Tibial nerve (tissue), 3 donors: ENCODE results near the gene SUCO.

Experiments
- CTCF ChIP-seq, 5 experiments: fragments of 200-600 bp in 3 of 5; fragments of 450-650 bp in 2 of 5; sonication (generic) in 3 of 5; IDR thresholded peaks; one replicate each; pipeline ENCODE4 v1.5.1; 2016 to 2019; ENCODE audit warnings: antibody characterized with exemption in 5 of 5, mild to moderate bottlenecking in 3 of 5, moderate library complexity in 2 of 5
- POLR2A ChIP-seq, 2 donors: fragments of 450-650 bp; IDR thresholded peaks; one replicate each; pipeline ENCODE4 v1.6.1; 2017; ENCODE audit warnings: antibody characterized with exemption in 2 of 2, mild to moderate bottlenecking in 2 of 2, moderate library complexity in 2 of 2

GRCh38 chr1:172581273-172581672 is 48.3 kb downstream of the SUCO start:
- TF ChIP-seq POLR2A (IDR thresholded peaks at IDR 0.05) (no peak), CTCF (IDR thresholded peaks at IDR 0.05) (no peak)
